GM12878 (cell line): Measurements from ENCODE around the gene MBD3. TPM values are rescaled to one million over a fixed set of nuclear protein-coding genes. Genes with fewer than 3 reads are reported as not detected.

Source experiments
- CBX3 ChIP-seq: fragments of 200-600 bp; sonication (generic); IDR thresholded peaks from 2 replicates; pipeline ENCODE4 v1.6.1; 2016; ENCODE audit warnings: low read depth, borderline replicate concordance
- CHD4 ChIP-seq: fragments of 200-600 bp; sonication (generic); IDR thresholded peaks from 2 replicates; pipeline ENCODE4 v1.6.1; 2016; ENCODE audit warnings: mild to moderate bottlenecking
- CREB1 ChIP-seq: IDR thresholded peaks from 2 replicates; pipeline ENCODE4 v1.6.1; 2012; ENCODE audit warnings: low read depth, mild to moderate bottlenecking, inconsistent platforms
- HCFC1 ChIP-seq: fragments of 150-350 bp; IDR thresholded peaks from 2 replicates; pipeline ENCODE4 v1.6.1; 2014; ENCODE audit warnings: low read length
- MEF2A ChIP-seq: IDR thresholded peaks from 2 replicates; pipeline ENCODE4 v1.6.1; 2011; ENCODE audit warnings: low read depth, mild to moderate bottlenecking, low read length, moderate library complexity; ENCODE audit not compliant: insufficient read depth
- MYC ChIP-seq: IDR thresholded peaks from 2 replicates; pipeline ENCODE4 v1.6.1; 2011; ENCODE audit warnings: mild to moderate bottlenecking, low read length, moderate library complexity, inconsistent platforms; ENCODE audit not compliant: insufficient read depth, insufficient replicate concordance, insufficient read length, severe bottlenecking
- NFIC ChIP-seq: IDR thresholded peaks from 2 replicates; pipeline ENCODE4 v1.6.1; 2012; ENCODE audit warnings: low read depth, mild to moderate bottlenecking, inconsistent platforms, low read length, moderate library complexity
- POLR2A ChIP-seq: IDR thresholded peaks from 2 replicates; pipeline ENCODE4 v1.6.1; 2011; ENCODE audit warnings: low read depth, mild to moderate bottlenecking, low read length
- POLR2AphosphoS2 ChIP-seq: IDR thresholded peaks from 2 replicates; pipeline ENCODE4 v1.6.1; 2011; ENCODE audit warnings: low read depth, mild to moderate bottlenecking, low read length, improper control_type of control experiment, moderate library complexity
- RB1 ChIP-seq: fragments of 450-650 bp; formaldehyde crosslinking; IDR thresholded peaks from 2 replicates; pipeline ENCODE4 v1.6.1; 2017; ENCODE audit warnings: mild to moderate bottlenecking, borderline replicate concordance
- SIN3A ChIP-seq: IDR thresholded peaks from 2 replicates; pipeline ENCODE4 v1.6.1; 2012; ENCODE audit warnings: low read depth, low read length, improper control_type of control experiment
- SMC3 ChIP-seq: IDR thresholded peaks from 2 replicates; pipeline ENCODE4 v1.6.1; 2011; ENCODE audit warnings: low read length, improper control_type of control experiment, borderline replicate concordance
- SPI1 ChIP-seq: IDR thresholded peaks from 2 replicates; pipeline ENCODE4 v1.6.1; 2011; ENCODE audit warnings: low read depth, mild to moderate bottlenecking, low read length, moderate library complexity, borderline replicate concordance; ENCODE audit not compliant: insufficient read depth
- ZNF217 ChIP-seq: fragments of 450-650 bp; IDR thresholded peaks from 2 replicates; pipeline ENCODE4 v1.6.1; 2017; ENCODE audit warnings: antibody characterized with exemption, mild to moderate bottlenecking
- polyA plus RNA-seq, 11 experiments: library from polyadenylated mRNA; depleted of rRNA in 4 of 11; unstranded in 6 of 11; stranded (reverse) in 5 of 11; fragments of >200 nt; fragmentation: Nextera tagmentation in 4 of 11; fragmentation: Illumina TruSeq in 1 of 11; extraction: Ambion mirVana in 4 of 11; extraction: Trizol in 1 of 11; gene quantifications; 1 replicate in 1 of 11; 2 replicates in 10 of 11; pipeline versions ENCODE4 v1.2.1 to v1.2.3, GENCODE V29; 2011 to 2016; ENCODE audit warnings: inconsistent platforms in 2 of 11, missing spikeins in 2 of 11, low read depth in 1 of 11
- total RNA-seq, 4 experiments: library from RNA; depleted of rRNA in 3 of 4; stranded (reverse); fragments of >200 nt in 3 of 4; fragmentation: Illumina TruSeq in 1 of 4; extraction: Trizol in 1 of 4; gene quantifications; 2 replicates each; pipeline versions ENCODE4 v1.2.1 to v1.2.3, GENCODE V29; 2013 to 2021
- TF ChIP-seq, protein P1 (sequence below): IDR thresholded peaks from 2 replicates; pipeline ENCODE4 v1.6.1; 2012; ENCODE audit warnings: low read depth, low read length, improper control_type of control experiment
- TF ChIP-seq, protein P2 (sequence below): fragments of 450-650 bp; IDR thresholded peaks from 2 replicates; pipeline ENCODE4 v1.6.1; 2017; ENCODE audit warnings: borderline replicate concordance
- TF ChIP-seq, protein P3 (sequence below): fragments of 450-650 bp; conservative IDR thresholded peaks from 2 replicates; pipeline ENCODE4 v1.6.1; 2017; ENCODE audit warnings: mild to moderate bottlenecking, moderate library complexity
- TF ChIP-seq, protein P4 (sequence below): fragments of 450-650 bp; IDR thresholded peaks from 2 replicates; pipeline ENCODE4 v1.6.1; 2016; ENCODE audit warnings: mild to moderate bottlenecking
- TF ChIP-seq, protein P5 (sequence below): fragments of 450-650 bp; IDR thresholded peaks from 2 replicates; pipeline ENCODE4 v1.6.1; 2017; ENCODE audit warnings: antibody characterized with exemption, mild to moderate bottlenecking, moderate library complexity
- TF ChIP-seq, protein P6 (sequence below): fragments of 450-650 bp; IDR thresholded peaks from 2 replicates; pipeline ENCODE4 v1.6.1; 2017; ENCODE audit warnings: low read depth, mild to moderate bottlenecking, moderate library complexity

MBD3 gene
- total and polyA plus RNA-seq, 10 of the 15 experiments (the other 5 are each of a cell fraction or from before 2014, with no cell fraction given): 0.13 to 107 (median 21.9) TPM

DNA sequence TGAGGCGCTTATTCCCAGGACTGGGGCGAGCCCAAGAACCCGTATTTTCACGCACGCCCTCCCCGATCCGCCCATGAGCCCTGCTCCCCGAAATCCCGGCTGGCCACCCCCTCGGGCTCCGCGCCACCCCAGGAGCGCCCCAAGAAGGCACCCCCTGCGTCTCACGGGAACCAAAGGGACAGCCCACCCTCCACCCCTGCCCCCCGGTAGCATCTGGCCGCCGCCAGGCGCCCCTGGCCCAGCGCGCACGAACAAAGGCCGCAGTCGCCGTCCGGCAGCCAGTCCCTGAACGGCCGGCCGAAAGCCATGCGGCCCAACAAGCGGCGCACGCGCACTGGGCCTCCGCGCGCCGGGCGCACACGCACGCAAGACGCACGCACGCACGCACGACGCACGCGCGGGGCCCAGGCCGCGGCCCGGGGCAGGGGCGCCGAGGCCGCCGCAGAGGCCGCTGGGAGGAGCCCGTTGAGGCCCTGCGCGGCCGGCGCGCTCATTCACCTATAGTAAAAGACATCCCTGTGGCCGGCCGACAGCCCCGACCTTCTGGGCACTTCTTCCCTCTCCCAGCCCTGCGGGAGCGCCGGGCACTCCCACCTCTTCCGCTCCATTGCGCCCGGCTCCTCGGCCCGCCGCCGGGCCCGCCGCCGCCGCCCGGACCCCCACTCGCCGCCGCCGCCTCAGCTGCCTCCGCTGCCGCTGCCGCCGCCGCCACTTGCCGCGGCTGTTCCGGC, 476 bp downstream of the MBD3 start (continued):
- TF ChIP-seq, protein P1, sequence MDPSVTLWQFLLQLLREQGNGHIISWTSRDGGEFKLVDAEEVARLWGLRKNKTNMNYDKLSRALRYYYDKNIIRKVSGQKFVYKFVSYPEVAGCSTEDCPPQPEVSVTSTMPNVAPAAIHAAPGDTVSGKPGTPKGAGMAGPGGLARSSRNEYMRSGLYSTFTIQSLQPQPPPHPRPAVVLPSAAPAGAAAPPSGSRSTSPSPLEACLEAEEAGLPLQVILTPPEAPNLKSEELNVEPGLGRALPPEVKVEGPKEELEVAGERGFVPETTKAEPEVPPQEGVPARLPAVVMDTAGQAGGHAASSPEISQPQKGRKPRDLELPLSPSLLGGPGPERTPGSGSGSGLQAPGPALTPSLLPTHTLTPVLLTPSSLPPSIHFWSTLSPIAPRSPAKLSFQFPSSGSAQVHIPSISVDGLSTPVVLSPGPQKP: no peak
- TF ChIP-seq ZNF217 (no peak), RB1 (no peak; the same call in 1 of the 2 replicates), CBX3 (no peak), CREB1 (no peak), POLR2AphosphoS2 (peak; percentile 76), SMC3 (no peak), HCFC1 (peak; percentile 51; the same call in 1 of the 2 replicates), NFIC (no peak), MYC (peak; percentile 96), SIN3A (peak; percentile 65; the same call in 1 of the 2 replicates), MEF2A (no peak), SPI1 (no peak), CHD4 (no peak), POLR2A (peak; percentile 97)
- TF ChIP-seq, protein P2, sequence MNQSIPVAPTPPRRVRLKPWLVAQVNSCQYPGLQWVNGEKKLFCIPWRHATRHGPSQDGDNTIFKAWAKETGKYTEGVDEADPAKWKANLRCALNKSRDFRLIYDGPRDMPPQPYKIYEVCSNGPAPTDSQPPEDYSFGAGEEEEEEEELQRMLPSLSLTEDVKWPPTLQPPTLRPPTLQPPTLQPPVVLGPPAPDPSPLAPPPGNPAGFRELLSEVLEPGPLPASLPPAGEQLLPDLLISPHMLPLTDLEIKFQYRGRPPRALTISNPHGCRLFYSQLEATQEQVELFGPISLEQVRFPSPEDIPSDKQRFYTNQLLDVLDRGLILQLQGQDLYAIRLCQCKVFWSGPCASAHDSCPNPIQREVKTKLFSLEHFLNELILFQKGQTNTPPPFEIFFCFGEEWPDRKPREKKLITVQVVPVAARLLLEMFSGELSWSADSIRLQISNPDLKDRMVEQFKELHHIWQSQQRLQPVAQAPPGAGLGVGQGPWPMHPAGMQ: no peak
- TF ChIP-seq, protein P3, sequence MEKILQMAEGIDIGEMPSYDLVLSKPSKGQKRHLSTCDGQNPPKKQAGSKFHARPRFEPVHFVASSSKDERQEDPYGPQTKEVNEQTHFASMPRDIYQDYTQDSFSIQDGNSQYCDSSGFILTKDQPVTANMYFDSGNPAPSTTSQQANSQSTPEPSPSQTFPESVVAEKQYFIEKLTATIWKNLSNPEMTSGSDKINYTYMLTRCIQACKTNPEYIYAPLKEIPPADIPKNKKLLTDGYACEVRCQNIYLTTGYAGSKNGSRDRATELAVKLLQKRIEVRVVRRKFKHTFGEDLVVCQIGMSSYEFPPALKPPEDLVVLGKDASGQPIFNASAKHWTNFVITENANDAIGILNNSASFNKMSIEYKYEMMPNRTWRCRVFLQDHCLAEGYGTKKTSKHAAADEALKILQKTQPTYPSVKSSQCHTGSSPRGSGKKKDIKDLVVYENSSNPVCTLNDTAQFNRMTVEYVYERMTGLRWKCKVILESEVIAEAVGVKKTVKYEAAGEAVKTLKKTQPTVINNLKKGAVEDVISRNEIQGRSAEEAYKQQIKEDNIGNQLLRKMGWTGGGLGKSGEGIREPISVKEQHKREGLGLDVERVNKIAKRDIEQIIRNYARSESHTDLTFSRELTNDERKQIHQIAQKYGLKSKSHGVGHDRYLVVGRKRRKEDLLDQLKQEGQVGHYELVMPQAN: peak; percentile 67
- TF ChIP-seq, protein P4, sequence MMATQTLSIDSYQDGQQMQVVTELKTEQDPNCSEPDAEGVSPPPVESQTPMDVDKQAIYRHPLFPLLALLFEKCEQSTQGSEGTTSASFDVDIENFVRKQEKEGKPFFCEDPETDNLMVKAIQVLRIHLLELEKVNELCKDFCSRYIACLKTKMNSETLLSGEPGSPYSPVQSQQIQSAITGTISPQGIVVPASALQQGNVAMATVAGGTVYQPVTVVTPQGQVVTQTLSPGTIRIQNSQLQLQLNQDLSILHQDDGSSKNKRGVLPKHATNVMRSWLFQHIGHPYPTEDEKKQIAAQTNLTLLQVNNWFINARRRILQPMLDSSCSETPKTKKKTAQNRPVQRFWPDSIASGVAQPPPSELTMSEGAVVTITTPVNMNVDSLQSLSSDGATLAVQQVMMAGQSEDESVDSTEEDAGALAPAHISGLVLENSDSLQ: no peak
- TF ChIP-seq, protein P5, sequence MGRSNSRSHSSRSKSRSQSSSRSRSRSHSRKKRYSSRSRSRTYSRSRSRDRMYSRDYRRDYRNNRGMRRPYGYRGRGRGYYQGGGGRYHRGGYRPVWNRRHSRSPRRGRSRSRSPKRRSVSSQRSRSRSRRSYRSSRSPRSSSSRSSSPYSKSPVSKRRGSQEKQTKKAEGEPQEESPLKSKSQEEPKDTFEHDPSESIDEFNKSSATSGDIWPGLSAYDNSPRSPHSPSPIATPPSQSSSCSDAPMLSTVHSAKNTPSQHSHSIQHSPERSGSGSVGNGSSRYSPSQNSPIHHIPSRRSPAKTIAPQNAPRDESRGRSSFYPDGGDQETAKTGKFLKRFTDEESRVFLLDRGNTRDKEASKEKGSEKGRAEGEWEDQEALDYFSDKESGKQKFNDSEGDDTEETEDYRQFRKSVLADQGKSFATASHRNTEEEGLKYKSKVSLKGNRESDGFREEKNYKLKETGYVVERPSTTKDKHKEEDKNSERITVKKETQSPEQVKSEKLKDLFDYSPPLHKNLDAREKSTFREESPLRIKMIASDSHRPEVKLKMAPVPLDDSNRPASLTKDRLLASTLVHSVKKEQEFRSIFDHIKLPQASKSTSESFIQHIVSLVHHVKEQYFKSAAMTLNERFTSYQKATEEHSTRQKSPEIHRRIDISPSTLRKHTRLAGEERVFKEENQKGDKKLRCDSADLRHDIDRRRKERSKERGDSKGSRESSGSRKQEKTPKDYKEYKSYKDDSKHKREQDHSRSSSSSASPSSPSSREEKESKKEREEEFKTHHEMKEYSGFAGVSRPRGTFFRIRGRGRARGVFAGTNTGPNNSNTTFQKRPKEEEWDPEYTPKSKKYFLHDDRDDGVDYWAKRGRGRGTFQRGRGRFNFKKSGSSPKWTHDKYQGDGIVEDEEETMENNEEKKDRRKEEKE: 0 out of 2 replicates have a peak, but pooled peaks have one; percentile 53
- TF ChIP-seq, protein P6, sequence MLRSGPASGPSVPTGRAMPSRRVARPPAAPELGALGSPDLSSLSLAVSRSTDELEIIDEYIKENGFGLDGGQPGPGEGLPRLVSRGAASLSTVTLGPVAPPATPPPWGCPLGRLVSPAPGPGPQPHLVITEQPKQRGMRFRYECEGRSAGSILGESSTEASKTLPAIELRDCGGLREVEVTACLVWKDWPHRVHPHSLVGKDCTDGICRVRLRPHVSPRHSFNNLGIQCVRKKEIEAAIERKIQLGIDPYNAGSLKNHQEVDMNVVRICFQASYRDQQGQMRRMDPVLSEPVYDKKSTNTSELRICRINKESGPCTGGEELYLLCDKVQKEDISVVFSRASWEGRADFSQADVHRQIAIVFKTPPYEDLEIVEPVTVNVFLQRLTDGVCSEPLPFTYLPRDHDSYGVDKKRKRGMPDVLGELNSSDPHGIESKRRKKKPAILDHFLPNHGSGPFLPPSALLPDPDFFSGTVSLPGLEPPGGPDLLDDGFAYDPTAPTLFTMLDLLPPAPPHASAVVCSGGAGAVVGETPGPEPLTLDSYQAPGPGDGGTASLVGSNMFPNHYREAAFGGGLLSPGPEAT: no peak
